Stomach smooth muscle (tissue), 2 donors: Measurements from ENCODE around the gene TTC21A.

Source experiments
- H3K27ac ChIP-seq: one replicate; pipeline ENCODE4 v1.7.0; 2013; ENCODE audit warnings: mild to moderate bottlenecking, low read length, inconsistent platforms
- H3K27me3 ChIP-seq, 2 donors: one replicate each; pipeline ENCODE4 v1.7.0; 2013; ENCODE audit warnings: low read length in 2 of 2; ENCODE audit not compliant: insufficient read depth in 2 of 2, control insufficient read depth in 1 of 2
- H3K36me3 ChIP-seq, 2 donors: one replicate each; pipeline ENCODE4 v1.7.0; 2013; ENCODE audit warnings: low read length in 2 of 2; ENCODE audit not compliant: control insufficient read depth in 2 of 2, insufficient read depth in 2 of 2
- H3K4me1 ChIP-seq: one replicate; pipeline ENCODE4 v1.7.0; 2013; ENCODE audit warnings: low read length; ENCODE audit not compliant: control insufficient read depth, insufficient read depth
- H3K4me3 ChIP-seq, 2 donors: one replicate each; pipeline ENCODE4 v1.7.0; 2013; ENCODE audit warnings: low read length in 2 of 2
- H3K9ac ChIP-seq, 2 donors: one replicate each; pipeline ENCODE4 v1.7.0; 2013; ENCODE audit warnings: low read length in 2 of 2, mild to moderate bottlenecking in 1 of 2
- H3K9me3 ChIP-seq, 2 donors: one replicate each; pipeline ENCODE4 v1.7.0; 2013; ENCODE audit warnings: low read length in 2 of 2; ENCODE audit not compliant: control insufficient read depth in 2 of 2
- donor health status: healthy.
- donor health status: Pancreatic carcinoma.

Gene TTC21A

DNA sequence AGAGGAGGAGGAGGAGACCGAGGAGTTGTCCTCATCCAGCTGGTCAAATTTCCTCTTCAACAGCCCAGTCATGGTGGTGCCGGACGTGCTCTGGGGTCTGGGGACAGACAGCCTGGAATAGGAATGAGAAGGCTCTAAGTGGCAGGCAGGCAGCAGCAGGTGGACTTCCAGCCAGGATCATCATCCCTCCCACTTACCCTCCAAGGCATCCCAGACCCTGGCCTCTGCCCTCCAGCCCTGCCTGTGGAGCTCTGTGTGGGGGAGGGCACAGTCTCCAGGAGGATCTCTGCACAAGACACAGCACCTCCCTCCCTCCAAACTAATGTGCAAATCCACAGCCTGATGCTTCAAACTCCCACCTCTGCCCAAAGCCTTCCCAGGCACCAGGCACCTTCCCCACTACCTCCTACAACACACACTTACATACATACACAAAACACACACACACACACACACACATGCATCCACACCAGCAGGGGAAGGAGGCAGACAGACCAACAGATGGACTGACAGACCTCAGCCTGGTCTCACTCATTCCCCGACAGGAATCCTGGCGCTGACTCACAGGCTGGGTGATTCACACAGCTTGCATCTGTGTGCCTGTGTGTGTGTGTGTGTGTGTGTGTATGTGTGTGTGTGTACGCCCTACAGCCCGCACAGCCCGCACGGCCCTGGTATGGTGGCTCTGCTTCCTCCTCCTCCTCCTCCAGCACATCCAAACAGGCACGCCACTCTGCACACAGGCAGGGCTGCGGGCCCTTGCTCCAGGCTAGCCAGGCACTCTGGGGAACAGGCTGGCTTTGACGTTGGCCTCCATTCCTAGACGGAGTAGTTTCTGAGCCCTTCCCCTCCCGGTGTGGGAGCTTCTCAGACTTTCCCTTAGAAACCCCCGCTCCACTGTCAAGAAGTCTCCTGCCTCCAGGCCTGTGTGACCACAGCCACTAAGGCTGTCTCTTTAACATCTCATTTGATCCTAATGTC, 39.4 kb downstream of the TTC21A start:
- Histone ChIP-seq H3K27me3 (no peaks in the 10 kb centered on the region), H3K4me3 (peak overlapping the region; percentile 45 to 55), H3K9ac (peak overlapping the region; percentile 13 to 71)

DNA sequence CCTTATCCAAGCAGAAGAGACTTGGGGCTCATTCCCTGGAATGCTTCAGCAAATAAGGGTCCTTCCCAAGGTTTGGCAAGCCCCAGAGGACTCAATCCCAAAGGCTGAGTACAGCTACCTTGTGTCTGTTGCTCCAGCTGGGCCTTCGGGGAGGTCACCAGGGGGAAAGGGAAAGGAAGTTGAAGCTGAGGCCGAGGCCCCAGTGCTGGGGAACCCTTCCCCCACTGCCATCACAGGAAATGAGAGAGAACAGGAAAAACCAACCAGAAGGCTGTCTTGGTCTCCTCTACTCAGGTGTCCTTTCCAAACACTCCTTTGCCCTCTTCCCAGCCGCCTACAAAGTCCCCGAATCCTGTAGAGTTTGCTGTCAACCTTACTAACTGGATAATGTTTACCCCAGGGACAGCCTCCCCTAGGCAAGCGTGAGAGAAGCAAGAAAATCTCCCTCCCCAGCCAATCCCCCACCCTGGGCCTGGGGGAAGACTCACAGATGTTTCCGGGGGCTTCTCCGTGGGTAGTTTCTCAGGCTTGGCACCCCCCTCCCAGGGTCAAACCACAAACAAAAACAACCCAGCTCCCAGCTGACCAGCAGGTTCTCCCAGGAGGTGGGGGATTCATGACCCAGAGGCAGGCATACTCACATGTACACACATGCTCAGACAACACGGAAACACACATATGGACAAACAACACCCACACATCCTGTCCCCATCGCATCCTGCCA, 40.4 kb downstream of the TTC21A start:
- H3K27ac ChIP-seq = peak overlapping the region; percentile 96
- H3K9ac ChIP-seq = peak overlapping the region; percentile 13 to 71
- no peaks in the 10 kb centered on the region for H3K9me3 ChIP-seq
- peaks cover 30 to 40% of the 10 kb centered on the region in 2 donors for H3K36me3 ChIP-seq
- H3K27me3 ChIP-seq = no peaks in the 10 kb centered on the region
- H3K4me1 ChIP-seq = peaks cover 70% of the 10 kb centered on the region
- H3K4me3 ChIP-seq = peak overlapping the region; percentile 45 to 55

More for the DNA sequence above, 39.4 kb downstream of the TTC21A start:
- peaks cover 67% of the 10 kb centered on the region for H3K4me1 ChIP-seq
- H3K36me3 ChIP-seq = peaks cover 37 to 49% of the 10 kb centered on the region in 2 donors
- H3K27ac ChIP-seq = peak overlapping the region; percentile 96
- no peaks in the 10 kb centered on the region for H3K9me3 ChIP-seq

DNA sequence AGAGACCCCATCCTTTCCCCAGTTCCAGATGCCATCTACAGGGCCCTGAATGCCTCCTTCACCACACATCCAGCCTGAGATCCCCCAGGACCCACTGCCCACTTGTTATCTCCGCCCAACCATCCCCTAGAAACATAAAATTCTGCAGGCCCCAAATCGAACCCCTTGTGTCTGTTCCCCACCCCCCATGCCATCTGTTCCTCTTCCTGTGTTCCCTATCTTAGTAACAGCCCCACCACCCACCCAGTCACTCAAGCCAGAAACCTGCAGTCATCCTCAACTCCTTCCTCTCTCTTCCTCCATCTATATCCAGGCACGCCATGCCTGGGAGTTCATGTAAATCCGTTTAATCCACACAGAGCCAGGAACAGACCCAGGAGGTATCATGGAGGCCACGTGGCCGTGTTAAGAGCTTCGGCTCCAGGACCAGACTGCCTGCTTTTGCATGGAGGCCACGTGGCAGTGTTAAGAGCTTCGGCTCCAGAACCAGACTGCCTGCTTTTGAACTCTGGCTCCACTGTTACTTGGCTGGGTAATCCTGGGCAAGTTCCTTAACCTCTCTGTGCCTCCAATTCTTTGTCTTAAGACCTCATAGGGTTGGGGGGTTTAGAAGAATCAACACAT, 41.1 kb downstream of the TTC21A start:
- Histone ChIP-seq H3K27me3 (no peaks in the 10 kb centered on the region), H3K9ac (peak overlapping the region; percentile 13)

DNA sequence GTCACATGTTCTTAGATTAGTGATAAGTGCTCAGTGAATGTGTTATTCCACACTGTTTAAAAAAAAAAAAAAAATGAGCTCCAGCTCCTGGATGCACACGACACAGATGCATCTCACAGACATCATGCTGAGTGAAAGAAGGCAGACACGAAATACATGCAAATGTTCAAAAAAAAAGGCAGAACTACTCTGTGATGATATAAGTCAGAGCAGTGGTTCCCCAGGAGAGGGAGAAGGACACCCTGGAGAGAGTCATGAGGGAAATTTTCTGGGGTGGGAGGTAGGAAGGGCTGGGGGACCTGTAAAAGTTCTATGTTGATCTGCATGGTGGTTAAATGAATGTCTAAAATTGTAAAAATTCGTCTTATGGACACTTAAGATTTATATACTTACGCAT, 41.6 kb downstream of the TTC21A start:
- no peak overlapping the region for H3K9ac ChIP-seq
- H3K4me1 ChIP-seq = peaks cover 74% of the 10 kb centered on the region
- H3K9me3 ChIP-seq = no peaks in the 10 kb centered on the region
- H3K4me3 ChIP-seq = peak overlapping the region in 1 of 2 donors; percentile 99
- H3K36me3 ChIP-seq = peaks cover 18 to 28% of the 10 kb centered on the region in 2 donors
- H3K27ac ChIP-seq = peak overlapping the region; percentile 96
- H3K27me3 ChIP-seq = no peaks in the 10 kb centered on the region

More for the DNA sequence above, 41.1 kb downstream of the TTC21A start:
- H3K4me3 ChIP-seq = peak overlapping the region; percentile 45 to 49
- peaks cover 24 to 33% of the 10 kb centered on the region in 2 donors for H3K36me3 ChIP-seq
- no peaks in the 10 kb centered on the region for H3K9me3 ChIP-seq
- peak overlapping the region; percentile 96 for H3K27ac ChIP-seq
- H3K4me1 ChIP-seq = peaks cover 70% of the 10 kb centered on the region

DNA sequence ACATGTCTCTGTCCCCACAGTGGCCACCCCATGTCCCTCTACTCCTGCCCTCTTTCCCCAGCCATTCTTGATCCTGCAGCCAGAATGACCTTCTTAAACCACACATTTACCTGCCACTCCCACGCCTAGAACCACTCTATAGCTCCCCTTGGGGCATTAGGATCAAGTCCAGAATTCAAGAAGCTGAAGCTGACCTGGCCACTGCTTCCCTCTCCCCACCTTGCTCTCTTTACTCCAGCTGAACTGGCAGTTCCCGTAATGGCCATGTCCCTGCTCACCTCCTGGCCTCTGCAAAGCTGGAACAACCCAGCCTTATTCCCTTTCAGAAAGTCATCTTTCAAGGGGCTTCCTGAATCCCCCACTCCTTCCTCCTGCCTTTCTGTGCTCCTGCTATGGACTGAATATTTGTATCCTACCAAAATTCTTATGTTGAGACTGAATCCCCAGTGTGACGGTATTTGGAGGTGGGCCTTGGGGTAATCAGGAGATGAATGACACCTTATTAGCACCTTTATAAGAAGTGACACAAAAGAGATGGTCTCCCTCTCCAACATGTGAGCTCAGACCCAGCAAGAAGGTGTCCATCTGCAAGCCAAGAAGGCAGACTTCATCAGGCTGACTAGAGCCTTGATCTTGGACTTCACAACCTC, 42.1 kb downstream of the TTC21A start:
- Histone ChIP-seq H3K4me3 (peak overlapping the region in 1 of 2 donors; percentile 99), H3K9ac (peak overlapping the region; percentile 21 to 98), H3K27me3 (no peaks in the 10 kb centered on the region), H3K9me3 (no peaks in the 10 kb centered on the region), H3K27ac (peak overlapping the region; percentile 96), H3K4me1 (peaks cover 76% of the 10 kb centered on the region), H3K36me3 (peaks cover 13 to 22% of the 10 kb centered on the region in 2 donors)

DNA sequence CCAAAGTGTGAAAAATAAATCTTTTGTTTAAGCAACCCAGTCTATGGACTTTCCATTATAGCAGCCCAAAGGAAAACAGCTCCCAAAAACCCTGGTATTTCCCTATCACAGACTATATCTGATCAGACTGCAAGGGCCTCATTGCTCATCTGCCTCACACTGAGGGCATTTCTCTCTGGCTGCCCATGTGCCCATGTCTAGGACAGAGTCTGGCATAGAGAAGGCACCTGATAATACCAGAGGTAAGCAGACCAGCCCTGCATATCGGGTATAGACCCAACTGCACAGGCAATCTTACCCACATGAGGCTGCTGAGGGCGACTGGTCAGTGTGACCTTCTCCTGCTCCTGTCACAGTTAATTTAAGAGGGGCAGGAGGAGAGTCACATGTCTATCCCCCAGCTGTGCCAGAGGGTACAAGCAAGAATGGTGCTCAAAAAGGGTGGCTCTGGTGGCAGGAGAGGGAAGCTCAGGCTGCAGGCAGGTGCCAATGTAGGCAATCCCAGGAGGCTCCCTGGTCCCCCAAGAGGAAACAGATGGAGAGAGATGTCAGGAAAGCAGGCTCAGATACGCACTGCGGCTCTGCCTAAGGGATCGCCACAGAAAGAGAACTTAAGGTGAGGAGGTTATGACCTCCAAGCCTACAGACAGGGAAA, 42.8 kb downstream of the TTC21A start:
- H3K36me3 ChIP-seq = peaks cover 7 to 15% of the 10 kb centered on the region in 2 donors
- H3K27me3 ChIP-seq = no peaks in the 10 kb centered on the region
- H3K27ac ChIP-seq = peak overlapping the region; percentile 96
- peak overlapping the region; percentile 95 to 98 for H3K9ac ChIP-seq
- no peaks in the 10 kb centered on the region for H3K9me3 ChIP-seq
- H3K4me3 ChIP-seq = peak overlapping the region; percentile 92 to 99
- H3K4me1 ChIP-seq = peaks cover 76% of the 10 kb centered on the region

DNA sequence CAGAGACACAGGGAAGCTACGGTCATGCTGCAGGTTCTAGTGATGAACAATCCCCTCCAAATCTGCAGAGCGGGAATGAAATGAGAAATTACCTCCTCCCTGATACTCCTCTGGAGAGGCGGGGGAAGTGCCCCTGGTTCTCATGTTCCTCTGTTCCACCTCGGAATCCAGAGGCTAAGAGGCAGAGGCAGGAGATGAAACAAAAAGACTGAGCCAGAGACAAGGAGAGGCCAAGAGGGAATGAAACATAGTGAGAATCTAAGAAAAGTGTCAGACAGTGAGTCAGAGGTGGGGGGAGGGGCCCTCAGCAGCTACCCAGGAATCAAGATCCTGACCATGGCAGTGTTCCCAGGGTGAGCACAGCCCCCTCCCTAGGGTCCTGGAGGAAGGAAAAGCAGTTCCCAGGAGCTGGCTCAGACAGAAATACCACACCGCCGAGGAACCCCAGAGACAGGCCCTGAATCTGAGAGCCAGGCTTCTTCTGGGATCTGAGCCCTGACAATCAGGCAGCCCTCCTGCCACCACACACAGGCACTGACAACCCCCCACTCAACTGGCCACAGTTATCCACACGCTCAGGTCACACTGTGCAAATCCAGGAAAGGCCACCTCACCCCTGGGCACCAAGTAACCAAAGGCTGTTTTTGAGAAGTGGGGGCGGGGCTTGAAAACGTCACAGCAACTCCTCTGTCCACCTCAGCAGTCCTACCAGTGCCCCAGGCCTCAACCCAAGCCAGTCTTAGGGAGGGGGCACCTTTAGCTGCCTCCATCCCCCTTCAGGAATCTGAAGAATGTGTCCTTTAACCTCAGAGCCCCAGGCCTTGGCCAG, 43.5 kb downstream of the TTC21A start:
- H3K4me1 ChIP-seq = peaks cover 74% of the 10 kb centered on the region
- peaks cover 3 to 8% of the 10 kb centered on the region in 2 donors for H3K36me3 ChIP-seq
- H3K9me3 ChIP-seq = no peaks in the 10 kb centered on the region
- no peaks in the 10 kb centered on the region for H3K27me3 ChIP-seq
- peak overlapping the region; percentile 92 to 99 for H3K4me3 ChIP-seq
- H3K9ac ChIP-seq = peak overlapping the region; percentile 95 to 98
- H3K27ac ChIP-seq = peak overlapping the region; percentile 96

DNA sequence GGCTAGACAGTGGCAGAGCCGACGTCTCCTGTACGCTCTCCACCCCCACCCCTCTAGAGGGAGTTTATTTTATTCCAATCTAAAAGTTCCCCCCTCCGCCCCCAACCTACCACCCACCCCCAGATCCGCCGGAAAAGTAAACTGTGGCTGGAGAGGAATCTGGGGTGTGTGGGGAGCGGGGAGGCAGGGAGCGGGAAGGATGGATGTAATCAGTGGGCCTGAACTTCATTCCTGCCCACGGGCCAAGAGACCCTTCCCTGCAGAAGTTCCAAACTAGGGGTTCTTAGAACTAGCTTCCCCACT, 46.4 kb downstream of the TTC21A start:
- H3K9me3 ChIP-seq = no peaks in the 10 kb centered on the region
- no peaks in the 10 kb centered on the region for H3K27me3 ChIP-seq
- peak overlapping the region in 1 of 2 donors; percentile 92 for H3K4me3 ChIP-seq
- H3K9ac ChIP-seq = peak overlapping the region; percentile 63 to 69
- no peaks in the 10 kb centered on the region for H3K36me3 ChIP-seq
- H3K4me1 ChIP-seq = peaks cover 44% of the 10 kb centered on the region
- H3K27ac ChIP-seq = peak overlapping the region; percentile 83

DNA sequence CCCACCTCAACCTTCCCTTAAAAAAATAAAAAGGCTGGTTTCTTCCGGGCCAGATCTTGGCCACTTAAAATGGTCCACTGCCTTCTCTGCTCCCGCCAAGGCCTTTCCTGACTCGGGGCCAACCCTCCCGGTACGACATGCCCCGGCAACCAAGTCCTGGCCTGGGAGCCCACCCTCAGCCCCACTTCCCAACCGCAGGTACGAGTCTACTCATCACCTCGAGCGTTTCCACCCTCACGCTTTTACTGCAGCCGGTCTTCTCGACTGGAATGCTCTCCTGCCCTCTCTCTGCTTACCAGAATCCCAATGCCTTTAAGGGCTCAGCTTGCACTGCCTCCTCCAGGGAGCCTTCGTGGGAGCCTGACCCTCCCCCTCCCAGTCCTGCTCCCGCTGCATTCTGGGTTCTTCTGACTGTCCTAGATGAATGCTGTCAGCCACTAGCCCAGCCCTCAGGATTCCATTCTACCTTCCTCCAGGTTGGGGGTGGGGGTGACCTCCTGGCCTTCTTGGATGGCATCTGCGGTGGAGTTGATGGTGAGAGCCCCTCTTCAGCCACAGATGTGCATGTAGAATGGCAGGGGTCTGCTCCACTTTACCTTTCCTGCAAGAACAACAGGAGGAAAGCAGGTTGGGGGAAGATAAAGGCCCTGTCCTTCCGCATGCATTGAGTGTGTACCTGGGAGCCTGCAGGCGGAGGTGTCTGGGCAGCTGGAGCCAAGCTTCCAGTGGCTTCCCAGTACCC, 47.0 kb downstream of the TTC21A start:
- no peaks in the 10 kb centered on the region for H3K27me3 ChIP-seq
- H3K4me3 ChIP-seq = no peak overlapping the region
- peak overlapping the region; percentile 83 for H3K27ac ChIP-seq
- H3K9me3 ChIP-seq = no peaks in the 10 kb centered on the region
- H3K9ac ChIP-seq = peak overlapping the region in 1 of 2 donors; percentile 63
- H3K36me3 ChIP-seq = no peaks in the 10 kb centered on the region
- H3K4me1 ChIP-seq = peaks cover 39% of the 10 kb centered on the region
